ENCODE measurements around the gene HPD. TPM values are rescaled to one million over a fixed set of nuclear protein-coding genes. Genes with fewer than 3 reads are reported as not detected.

HPD gene
- total and polyA plus RNA-seq, 2 of the 4 experiments (the other 2 are of a cell fraction): 0.15 to 0.18 TPM

DNA sequence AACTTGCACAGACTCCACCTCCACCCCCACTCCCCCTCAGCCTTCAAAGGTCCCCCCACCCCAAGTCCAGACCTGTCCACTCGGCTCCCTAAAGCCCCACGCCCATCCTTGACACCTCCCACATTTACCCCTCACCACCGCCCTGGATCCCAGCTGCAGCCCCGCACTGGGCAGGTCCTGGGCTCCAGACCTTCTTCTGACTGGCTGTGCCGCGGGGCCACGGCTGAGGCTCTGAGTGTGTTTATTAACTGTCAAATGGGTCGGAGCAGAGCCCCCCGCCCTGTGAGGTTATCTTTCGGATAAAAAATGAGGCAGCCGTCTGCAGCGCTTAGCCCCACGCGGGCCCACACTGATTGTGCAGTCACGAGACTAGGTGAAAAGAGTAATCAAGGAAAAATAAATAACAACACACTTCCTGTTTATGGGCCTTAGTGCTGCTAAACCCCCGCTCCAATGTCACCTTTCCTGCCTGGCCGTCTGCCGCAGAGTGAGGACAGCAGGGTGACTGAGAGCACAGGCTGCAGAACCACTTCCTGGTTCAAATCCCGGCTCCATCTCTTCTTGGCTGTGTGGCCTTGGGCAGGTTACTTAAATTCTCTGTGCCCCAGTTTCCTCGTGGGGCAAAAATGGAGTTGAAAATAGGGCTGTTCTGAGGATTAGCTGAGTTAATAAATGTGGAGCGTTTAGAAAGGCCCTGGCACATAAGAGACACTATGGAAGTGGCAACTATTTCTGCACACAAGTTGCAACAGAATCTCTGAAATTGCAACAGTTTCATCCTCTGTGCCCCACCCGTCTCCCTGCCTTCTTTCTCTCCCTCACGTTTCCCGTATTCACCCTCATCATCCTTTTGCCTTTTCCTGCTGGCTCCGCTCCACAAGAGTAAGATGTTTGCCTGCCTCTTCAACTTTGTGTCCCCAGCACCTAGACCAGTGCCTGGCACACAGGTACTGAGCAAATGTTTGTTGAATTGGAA lies 45.5 kb downstream of the HPD start:
- Histone ChIP-seq H3K79me1 (ENCODE audit: low read depth in 1 of 2, low read length in 2 of 2) (peaks cover 39 to 74% of the 10 kb centered on the region in 2 experiments), H2BK15ac (ENCODE audit: low read depth, low read length) (no peak overlapping the region), H2AK9ac (replicated peaks; ENCODE audit: low read depth, low read length, poor library complexity) (peak overlapping the region; percentile 82), H3K27ac (ENCODE audit: insufficient read depth, low read length) (peak overlapping the region; percentile 52; the same call in 1 of the 2 replicates), H3K4me3 (ENCODE audit: insufficient read depth, low read depth, low read length) (peak overlapping the region; percentile 50; the same call in 1 of the 2 replicates), H3K56ac (ENCODE audit: extremely low read depth, insufficient read depth, low read length) (no peak overlapping the region; the same call in 1 of the 2 replicates), H2BK120ac (ENCODE audit: low read depth, low read length) (no peak overlapping the region), H3K36me3 (ENCODE audit: control insufficient read depth, insufficient read depth, low read length) (peaks cover 69% of the 10 kb centered on the region), H2AFZ (replicated peaks; ENCODE audit: low read length, poor library complexity) (no peak overlapping the region), H3K18ac (ENCODE audit: low read depth, low read length) (no peak overlapping the region), H3K23ac (ENCODE audit: low read depth, low read length) (no peak overlapping the region), H4K91ac (ENCODE audit: insufficient read depth, low read depth, low read length) (peak overlapping the region; percentile 4; the same call in 1 of the 2 replicates), H2AK5ac (ENCODE audit: low read depth, low read length) (0 out of 2 replicates have a peak overlapping the region, but pooled peaks have one; percentile 33), H4K8ac (ENCODE audit: low read depth in 2 of 2, low read length in 2 of 2) (peak overlapping the region in 1 of 2 experiments; percentile 53; a peak in 2 of 4 replicates), H3K27me3 (ENCODE audit: control insufficient read depth, insufficient read depth, low read length) (no peaks in the 10 kb centered on the region), H3K9me3 (ENCODE audit: control insufficient read depth, insufficient read depth, low read length) (no peaks in the 10 kb centered on the region), H3K9me1 (ENCODE audit: insufficient read depth, low read length) (no peaks in the 10 kb centered on the region), H3K4me1 (ENCODE audit: control insufficient read depth, insufficient read depth, low read length) (peaks cover 18% of the 10 kb centered on the region), H3K4ac (ENCODE audit: low read depth, low read length) (peak overlapping the region; percentile 30; the same call in 1 of the 2 replicates), H4K5ac (ENCODE audit: low read depth, low read length) (no peak overlapping the region; the same call in 1 of the 2 replicates), H2BK20ac (ENCODE audit: low read depth, low read length) (no peak overlapping the region), H3K9ac (ENCODE audit: low read depth, low read length) (peak overlapping the region; percentile 53; the same call in 1 of the 2 replicates), H4K20me1 (ENCODE audit: insufficient read depth, low read length) (peaks cover 50% of the 10 kb centered on the region), H3K14ac (replicated peaks; ENCODE audit: low read depth, low read length) (peak overlapping the region; percentile 55; the same call in 1 of the 2 replicates), H2BK5ac (ENCODE audit: low read depth, low read length, poor library complexity, severe bottlenecking) (no peak overlapping the region), H3K4me2 (ENCODE audit: low read depth, low read length) (peak overlapping the region; percentile 89)
- ChIA-PET POLR2A (ENCODE audit: unreplicated experiment) (no interaction called here), CTCF (interaction anchor here (4.1 kb wide), 1 partner anchor 19 kb away, joined by 49 read pairs; the partner anchor contains the start of gene RHOF)
- dilution Hi-C loops (cut with HindIII; ENCODE audit: low sequenced_read_pairs, unreplicated experiment): no loop called here
- 48% methylated on average over 6 of the region's 25 CpGs; no CpG with 5 or more reads in 1 of the 2 experiments for WGBS, 2 experiments (ENCODE audit: extremely low coverage in 2 of 2, insufficient read length in 1 of 2)
- no peak for ATAC-seq (ENCODE audit: low read depth)
- TF ChIP-seq NFE2L2 (IDR thresholded peaks at IDR 0.05; ENCODE audit: low read depth, low read length): no peak
- no peak for TF ChIP-seq MAZ (IDR thresholded peaks at IDR 0.05; ENCODE audit: borderline replicate concordance, low read depth, low read length)
- no peak for TF ChIP-seq MXI1 (IDR thresholded peaks at IDR 0.05; ENCODE audit: borderline replicate concordance, low read depth, low read length)
- TF ChIP-seq, protein P1, sequence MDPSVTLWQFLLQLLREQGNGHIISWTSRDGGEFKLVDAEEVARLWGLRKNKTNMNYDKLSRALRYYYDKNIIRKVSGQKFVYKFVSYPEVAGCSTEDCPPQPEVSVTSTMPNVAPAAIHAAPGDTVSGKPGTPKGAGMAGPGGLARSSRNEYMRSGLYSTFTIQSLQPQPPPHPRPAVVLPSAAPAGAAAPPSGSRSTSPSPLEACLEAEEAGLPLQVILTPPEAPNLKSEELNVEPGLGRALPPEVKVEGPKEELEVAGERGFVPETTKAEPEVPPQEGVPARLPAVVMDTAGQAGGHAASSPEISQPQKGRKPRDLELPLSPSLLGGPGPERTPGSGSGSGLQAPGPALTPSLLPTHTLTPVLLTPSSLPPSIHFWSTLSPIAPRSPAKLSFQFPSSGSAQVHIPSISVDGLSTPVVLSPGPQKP (IDR thresholded peaks at IDR 0.05; ENCODE audit: borderline replicate concordance, low read depth, low read length): no peak
- TF ChIP-seq, protein P2, sequence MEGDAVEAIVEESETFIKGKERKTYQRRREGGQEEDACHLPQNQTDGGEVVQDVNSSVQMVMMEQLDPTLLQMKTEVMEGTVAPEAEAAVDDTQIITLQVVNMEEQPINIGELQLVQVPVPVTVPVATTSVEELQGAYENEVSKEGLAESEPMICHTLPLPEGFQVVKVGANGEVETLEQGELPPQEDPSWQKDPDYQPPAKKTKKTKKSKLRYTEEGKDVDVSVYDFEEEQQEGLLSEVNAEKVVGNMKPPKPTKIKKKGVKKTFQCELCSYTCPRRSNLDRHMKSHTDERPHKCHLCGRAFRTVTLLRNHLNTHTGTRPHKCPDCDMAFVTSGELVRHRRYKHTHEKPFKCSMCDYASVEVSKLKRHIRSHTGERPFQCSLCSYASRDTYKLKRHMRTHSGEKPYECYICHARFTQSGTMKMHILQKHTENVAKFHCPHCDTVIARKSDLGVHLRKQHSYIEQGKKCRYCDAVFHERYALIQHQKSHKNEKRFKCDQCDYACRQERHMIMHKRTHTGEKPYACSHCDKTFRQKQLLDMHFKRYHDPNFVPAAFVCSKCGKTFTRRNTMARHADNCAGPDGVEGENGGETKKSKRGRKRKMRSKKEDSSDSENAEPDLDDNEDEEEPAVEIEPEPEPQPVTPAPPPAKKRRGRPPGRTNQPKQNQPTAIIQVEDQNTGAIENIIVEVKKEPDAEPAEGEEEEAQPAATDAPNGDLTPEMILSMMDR (conservative IDR thresholded peaks at IDR 0.05; ENCODE audit: low read depth, low read length): no peak
- TF ChIP-seq BHLHE40 (IDR thresholded peaks at IDR 0.05; ENCODE audit: low read depth, low read length): peak; percentile 51
- TF ChIP-seq CEBPB (IDR thresholded peaks at IDR 0.05; ENCODE audit: low read depth, low read length): peak; percentile 81
- TF ChIP-seq RFX5 (IDR thresholded peaks at IDR 0.05; ENCODE audit: low read depth, low read length): no peak
- TF ChIP-seq, protein P3, sequence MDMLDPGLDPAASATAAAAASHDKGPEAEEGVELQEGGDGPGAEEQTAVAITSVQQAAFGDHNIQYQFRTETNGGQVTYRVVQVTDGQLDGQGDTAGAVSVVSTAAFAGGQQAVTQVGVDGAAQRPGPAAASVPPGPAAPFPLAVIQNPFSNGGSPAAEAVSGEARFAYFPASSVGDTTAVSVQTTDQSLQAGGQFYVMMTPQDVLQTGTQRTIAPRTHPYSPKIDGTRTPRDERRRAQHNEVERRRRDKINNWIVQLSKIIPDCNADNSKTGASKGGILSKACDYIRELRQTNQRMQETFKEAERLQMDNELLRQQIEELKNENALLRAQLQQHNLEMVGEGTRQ (IDR thresholded peaks at IDR 0.05; ENCODE audit: low read depth, low read length): no peak
- no peak for TF ChIP-seq MAFK (IDR thresholded peaks at IDR 0.05; ENCODE audit: low read depth, low read length)
- no TSS peak for BruUV-seq (replicated peaks)
- intact Hi-C loops (cut with micrococcal nuclease): loop anchor here (1.0 kb wide), 3 partner anchors 18 to 75 kb away; partner anchors contain the start of gene PSMD9
- no peak for DNase-seq
- in situ Hi-C loops (cut with MboI; ENCODE audit: low sequenced_read_pairs): no loop called here
